T-cell (primary cell): ENCODE results near the gene CRACR2B. TPM values are rescaled to one million over a fixed set of nuclear protein-coding genes. Genes with fewer than 3 reads are reported as not detected.

Experiments
- ATAC-seq, 4 experiments: fragments of 200-7000 bp in 3 of 4; fragments of 150-1000 bp in 1 of 4; cut with Tn5 transposase; replicated peaks in 1 of 4; 1 replicate in 3 of 4; 2 replicates in 1 of 4; pipeline ENCODE4 v1.10.0; 2021; ENCODE audit warnings: moderate library complexity in 3 of 4, mild to moderate bottlenecking in 2 of 4, moderate number of reproducible peaks in 1 of 4
- CTCF ChIA-PET, 2 donors: fragments of 300-600 bp; sonication (Branson Sonifier 250); formaldehyde crosslinking; loops; one replicate each; lab custom pipeline; 2022; ENCODE audit warnings: antibody characterized with exemption in 2 of 2; lab: Charles Lee
- POLR2A ChIA-PET, 2 donors: fragments of 300-600 bp; sonication (Branson Sonifier 250); formaldehyde crosslinking; loops; one replicate each; lab custom pipeline; 2022; ENCODE audit warnings: antibody characterized with exemption in 2 of 2; lab: Charles Lee
- DNase-seq, 35 experiments: peaks; one replicate each; pipeline versions ENCODE4 v3.0.0 to v3.0.0-alpha.2; 2013 to 2023
- H3K27ac ChIP-seq: one replicate; pipeline ENCODE4 v1.5.1; 2013; ENCODE audit warnings: low read length
- H3K27me3 ChIP-seq, 2 experiments: replicated peaks in 1 of 2; 1 replicate in 1 of 2; 2 replicates in 1 of 2; pipeline versions ENCODE4 v1.6.1 to v1.7.0; 2013; ENCODE audit warnings: low read length in 1 of 2, mixed read lengths in 1 of 2; ENCODE audit not compliant: control insufficient read depth in 2 of 2, insufficient read depth in 2 of 2; ENCODE audit errors: extremely low read depth in 1 of 2
- H3K36me3 ChIP-seq, 2 donors: 1 replicate in 1 of 2; 2 replicates in 1 of 2; pipeline versions ENCODE4 v1.6.1 to v1.7.0; 2013; ENCODE audit warnings: low read length in 1 of 2; ENCODE audit not compliant: control insufficient read depth in 2 of 2, insufficient read depth in 1 of 2; ENCODE audit errors: extremely low read depth in 1 of 2
- H3K4me1 ChIP-seq, 2 experiments: 1 replicate in 1 of 2; 2 replicates in 1 of 2; pipeline versions ENCODE4 v1.6.1 to v1.7.0; 2013; ENCODE audit warnings: low read length in 2 of 2, mixed read lengths in 1 of 2; ENCODE audit not compliant: insufficient read depth in 2 of 2, control insufficient read depth in 1 of 2; ENCODE audit errors: extremely low read depth in 1 of 2
- H3K4me3 ChIP-seq, 2 donors: 1 replicate in 1 of 2; 2 replicates in 1 of 2; pipeline versions ENCODE4 v1.5.1 to v1.7.0; 2013; ENCODE audit warnings: mild to moderate bottlenecking in 2 of 2, low read length in 1 of 2, moderate library complexity in 1 of 2; ENCODE audit not compliant: control insufficient read depth in 1 of 2; ENCODE audit errors: extremely low read depth in 1 of 2
- H3K9me3 ChIP-seq: 2 replicates; pipeline ENCODE4 v1.7.0; 2013
- H3K27ac Mint-ChIP-seq, 2 donors: one replicate each; pipeline ENCODE4 v1.8.0; 2020 to 2021; ENCODE audit warnings: mild to moderate bottlenecking in 2 of 2, mixed read lengths in 2 of 2
- H3K27me3 Mint-ChIP-seq, 2 donors: one replicate each; pipeline ENCODE4 v1.8.0; 2021 to 2022; ENCODE audit warnings: mixed read lengths in 2 of 2
- H3K36me3 Mint-ChIP-seq: one replicate; pipeline ENCODE4 v1.8.0; 2021; ENCODE audit warnings: mixed read lengths
- H3K4me1 Mint-ChIP-seq, 3 donors: one replicate each; pipeline ENCODE4 v1.8.0; 2020 to 2022; ENCODE audit warnings: mixed read lengths in 3 of 3, mild to moderate bottlenecking in 1 of 3
- H3K4me3 Mint-ChIP-seq, 3 donors: one replicate each; pipeline ENCODE4 v1.8.0; 2020 to 2022; ENCODE audit warnings: mild to moderate bottlenecking in 3 of 3, mixed read lengths in 3 of 3, moderate library complexity in 3 of 3
- H3K9me3 Mint-ChIP-seq, 3 donors: one replicate each; pipeline ENCODE4 v1.8.0; 2020 to 2022; ENCODE audit warnings: mixed read lengths in 3 of 3
- WGBS: methylation state at CpG from one replicate; pipeline ENCODE4 v1.1.5; 2013; ENCODE audit warnings: missing lambda C conversion rate; ENCODE audit not compliant: insufficient coverage; 5-methylcytosine and 5-hydroxymethylcytosine counted together
- total RNA-seq, 35 experiments: library from RNA in 6 of 35; stranded (reverse) in 6 of 35; fragments of 120-200 nt in 1 of 35; gene quantifications; one replicate each; pipeline versions ENCODE4 v1.2.1 to v1.2.4 and lab custom pipeline; 2013 to 2026

Gene CRACR2B
- total RNA-seq, 5 donors from 2014 or later (not counting 1 experiment from before 2014, with no cell fraction given): 1.4 to 2.9 (median 1.5) TPM

DNA sequence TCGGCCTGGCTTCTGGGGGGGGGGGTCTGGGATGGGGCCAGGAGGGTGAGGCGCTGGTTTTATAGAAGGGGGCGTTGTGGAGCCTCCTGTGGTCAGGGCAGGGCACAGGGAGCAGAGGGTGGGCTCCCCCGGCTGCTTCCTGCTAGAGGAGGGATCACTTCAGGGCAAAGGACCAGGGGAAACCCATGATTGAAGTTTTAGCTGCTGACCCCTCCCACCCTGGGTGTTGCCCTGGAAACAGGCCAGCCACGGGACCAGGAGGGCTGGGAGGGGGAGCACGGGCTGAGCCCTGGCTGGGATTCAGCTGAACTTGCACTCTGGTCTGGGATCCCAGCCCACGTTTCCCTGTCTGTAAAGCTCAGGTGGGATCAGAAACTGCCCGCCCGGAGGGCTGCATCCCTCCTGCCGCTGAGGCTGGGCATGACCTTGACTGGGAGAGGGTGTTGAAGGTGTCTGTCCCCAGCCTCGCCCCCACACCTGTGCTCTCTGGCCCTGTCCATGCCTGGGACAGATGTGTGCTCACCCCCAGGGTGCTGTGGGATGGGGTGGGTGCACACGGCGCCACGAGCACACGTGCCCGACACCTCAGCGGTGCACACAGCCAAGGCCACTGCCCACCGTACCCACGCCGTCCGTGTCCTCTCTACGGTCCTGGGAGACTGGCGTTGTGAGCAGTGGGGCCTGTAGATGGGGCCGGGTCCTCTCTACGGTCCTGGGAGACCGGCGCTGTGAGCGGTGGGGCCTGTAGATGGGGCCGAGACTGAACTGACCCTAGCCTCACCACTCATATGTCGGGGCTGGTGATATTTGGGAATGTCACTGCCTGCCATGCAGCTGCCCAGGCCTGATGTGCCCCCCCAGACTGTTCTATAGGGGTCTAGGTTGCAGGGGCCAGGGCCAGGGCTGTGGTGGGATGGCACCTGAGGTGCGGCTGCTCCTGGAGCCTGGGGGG, 17.2 kb downstream of the CRACR2B start:
- POLR2A ChIA-PET: no interaction called here
- WGBS: 58% methylated on average over 21 of the region's 31 CpGs
- CTCF ChIA-PET: interaction anchor here in 1 of 2 donors (0.7 kb wide), 1 partner anchor 661 kb away, joined by 3 read pairs; no protein-coding TSS in a partner anchor
- ATAC-seq (peak in 1 of 4 experiments; percentile 8), DNase-seq (peak in 4 of 35 experiments; percentile 28 to 63 (median 36))
- Histone ChIP-seq H3K4me1 (peaks cover 13 to 59% of the 10 kb centered on the region in 2 experiments), H3K27me3 (peaks cover 0 to 57% of the 10 kb centered on the region in 2 experiments), H3K9me3 (no peaks in the 10 kb centered on the region), H3K4me3 (no peak overlapping the region), H3K36me3 (peaks cover 4% of the 10 kb centered on the region in 2 donors), H3K27ac (no peak overlapping the region)
- H3K4me3 Mint-ChIP-seq: peak overlapping the region in 1 of 3 donors; percentile 80
- H3K36me3 Mint-ChIP-seq: no peaks in the 10 kb centered on the region
- H3K27ac Mint-ChIP-seq: no peak overlapping the region
- H3K27me3 Mint-ChIP-seq: peaks cover 0 to 2% of the 10 kb centered on the region in 2 donors
- H3K9me3 Mint-ChIP-seq: no peaks in the 10 kb centered on the region
- H3K4me1 Mint-ChIP-seq: peaks cover 19 to 36% (median 26%) of the 10 kb centered on the region in 3 donors

DNA sequence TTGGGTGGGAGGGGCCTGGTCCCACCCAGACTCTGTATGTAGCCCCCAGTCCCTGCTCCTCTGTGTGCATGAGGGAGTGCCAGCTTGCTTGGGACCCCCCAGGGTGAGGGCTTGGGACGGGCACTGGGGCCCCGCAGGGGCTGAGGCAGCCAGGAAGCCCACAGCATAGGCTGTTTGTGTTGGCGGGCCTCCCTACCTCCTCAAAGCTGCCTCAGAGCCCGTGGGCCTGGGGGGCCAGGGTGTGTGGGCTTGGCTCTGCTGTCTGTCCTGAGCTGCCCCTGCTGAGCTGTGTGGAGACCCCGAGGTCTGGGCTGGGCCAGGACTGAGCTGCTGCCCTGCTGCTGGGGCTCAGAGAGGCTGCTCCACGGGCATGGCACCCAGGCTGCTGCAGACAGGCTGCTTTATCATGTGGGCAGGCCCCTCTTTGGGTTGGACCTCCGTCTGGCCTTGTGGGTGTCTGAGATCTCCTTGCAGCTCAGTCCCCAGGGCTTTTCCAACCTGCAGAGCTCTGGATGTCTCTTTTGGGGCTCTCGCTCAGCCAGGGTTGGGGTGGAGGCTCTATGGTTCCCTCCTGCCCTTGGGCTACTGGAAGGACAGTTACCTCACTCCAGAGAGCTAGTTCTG, 18.3 kb downstream of the CRACR2B start:
- no peak for DNase-seq
- H3K4me3 Mint-ChIP-seq: no peak overlapping the region
- POLR2A ChIA-PET: no interaction called here

GRCh38 chr11:846496-847098, 18.9 kb downstream of the CRACR2B start:
- Mint-ChIP-seq H3K4me1 (peaks cover 6 to 20% (median 12%) of the 10 kb centered on the region in 3 donors), H3K27me3 (peaks cover 0 to 2% of the 10 kb centered on the region in 2 donors), H3K9me3 (no peaks in the 10 kb centered on the region), H3K27ac (no peak overlapping the region), H3K36me3 (no peaks in the 10 kb centered on the region), H3K4me3 (no peak overlapping the region)
- no peak for ATAC-seq
- DNase-seq: no peak
- Histone ChIP-seq H3K9me3 (no peaks in the 10 kb centered on the region), H3K4me1 (peaks cover 13 to 45% of the 10 kb centered on the region in 2 experiments), H3K36me3 (no peaks in the 10 kb centered on the region), H3K4me3 (no peak overlapping the region), H3K27ac (no peak overlapping the region), H3K27me3 (peaks cover 0 to 73% of the 10 kb centered on the region in 2 experiments)
- POLR2A ChIA-PET: no interaction called here
- WGBS: 81% methylated on average over 8 of the region's 11 CpGs
- CTCF ChIA-PET: no interaction called here

More for the DNA sequence above, 18.3 kb downstream of the CRACR2B start:
- Mint-ChIP-seq H3K27ac (no peak overlapping the region), H3K9me3 (no peaks in the 10 kb centered on the region), H3K27me3 (peaks cover 0 to 2% of the 10 kb centered on the region in 2 donors), H3K4me1 (peaks cover 11 to 26% (median 17%) of the 10 kb centered on the region in 3 donors), H3K36me3 (no peaks in the 10 kb centered on the region)
- Histone ChIP-seq H3K27ac (no peak overlapping the region), H3K4me1 (peaks cover 13 to 51% of the 10 kb centered on the region in 2 experiments), H3K9me3 (no peaks in the 10 kb centered on the region), H3K27me3 (peaks cover 0 to 67% of the 10 kb centered on the region in 2 experiments), H3K36me3 (no peaks in the 10 kb centered on the region), H3K4me3 (no peak overlapping the region)
- 48% methylated on average over 7 of the region's 8 CpGs for WGBS
- CTCF ChIA-PET: no interaction called here
- no peak for ATAC-seq

GRCh38 chr11:847876-848275, 20.2 kb downstream of the CRACR2B start:
- no peak overlapping the region for H3K4me3 Mint-ChIP-seq
- ATAC-seq: no peak
- H3K4me1 Mint-ChIP-seq: peaks cover 6 to 20% (median 12%) of the 10 kb centered on the region in 3 donors
- H3K36me3 Mint-ChIP-seq: no peaks in the 10 kb centered on the region
- no peaks in the 10 kb centered on the region for H3K36me3 ChIP-seq
- peaks cover 13 to 41% of the 10 kb centered on the region in 2 experiments for H3K4me1 ChIP-seq
- 67% methylated on average over 16 of the region's 18 CpGs for WGBS
- H3K27ac Mint-ChIP-seq: no peak overlapping the region
- ChIA-PET POLR2A (no interaction called here), CTCF (interaction anchor here in 1 of 2 donors (0.9 to 1.5 kb wide), 2 partner anchors 202 to 204 kb away, joined by 3 to 5 read pairs; no protein-coding TSS in a partner anchor)
- no peak overlapping the region for H3K27ac ChIP-seq
- H3K27me3 ChIP-seq: peaks cover 0 to 83% of the 10 kb centered on the region in 2 experiments
- H3K9me3 ChIP-seq: no peaks in the 10 kb centered on the region
- no peak overlapping the region for H3K4me3 ChIP-seq
- H3K27me3 Mint-ChIP-seq: peaks cover 0 to 2% of the 10 kb centered on the region in 2 donors
- no peak for DNase-seq
- no peaks in the 10 kb centered on the region for H3K9me3 Mint-ChIP-seq

DNA sequence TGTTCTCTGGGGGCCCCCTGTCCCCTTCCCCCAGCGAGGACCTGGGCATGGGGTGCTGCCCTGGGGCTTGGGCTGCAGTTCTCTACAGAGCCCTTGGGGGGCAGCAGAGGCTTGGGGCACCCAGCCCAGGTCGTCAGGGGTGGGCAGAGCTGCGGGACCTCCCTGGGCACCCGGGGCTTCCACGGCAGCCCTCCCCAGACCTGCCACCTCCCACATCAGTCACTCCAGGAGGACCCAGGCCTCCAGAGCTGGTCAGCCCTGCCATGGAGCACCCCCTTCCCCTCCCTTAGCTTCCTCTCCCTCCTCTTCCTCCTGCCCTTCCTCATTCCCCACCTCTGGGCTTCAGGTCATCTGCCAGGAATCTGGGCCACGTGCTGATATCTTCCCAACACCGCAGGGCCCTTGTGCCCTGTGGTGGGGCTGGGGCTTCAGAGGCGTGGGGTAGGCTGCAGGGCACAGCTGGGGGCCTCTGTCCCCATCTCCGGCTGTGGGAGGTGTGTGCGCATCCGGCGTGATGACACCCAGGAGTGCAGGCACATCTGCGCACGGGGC, 20.7 kb downstream of the CRACR2B start:
- ATAC-seq (peak; percentile 65 to 76 (median 68)), DNase-seq (peak in 34 of 35 experiments; percentile 16 to 76 (median 54))
- Histone ChIP-seq H3K27me3 (peaks cover 0 to 78% of the 10 kb centered on the region in 2 experiments), H3K4me3 (no peak overlapping the region), H3K9me3 (no peaks in the 10 kb centered on the region), H3K27ac (no peak overlapping the region), H3K36me3 (no peaks in the 10 kb centered on the region), H3K4me1 (peaks cover 12 to 35% of the 10 kb centered on the region in 2 experiments)
- no peaks in the 10 kb centered on the region for H3K9me3 Mint-ChIP-seq
- 27% methylated on average over 14 of the region's 14 CpGs for whole genome bisulfite sequencing
- peaks cover 0 to 2% of the 10 kb centered on the region in 2 donors for H3K27me3 Mint-ChIP-seq
- POLR2A ChIA-PET: no interaction called here
- H3K4me3 Mint-ChIP-seq: peak overlapping the region; percentile 49 to 73 (median 53)
- H3K27ac Mint-ChIP-seq: no peak overlapping the region
- H3K36me3 Mint-ChIP-seq: no peaks in the 10 kb centered on the region
- CTCF ChIA-PET: interaction anchor here (0.6 to 1.5 kb wide), 4 partner anchors 190 to 278 kb away, joined by 3 to 5 read pairs (median 3); no protein-coding TSS in a partner anchor
- H3K4me1 Mint-ChIP-seq: peaks cover 6 to 18% (median 11%) of the 10 kb centered on the region in 3 donors
